ENCODE results near the gene HELZ. TPM values are rescaled to one million over a fixed set of nuclear protein-coding genes. Genes with fewer than 3 reads are reported as not detected.

The HELZ gene
- total and polyA plus RNA-seq, 2 donors (not counting 1 experiment from before 2014, with no cell fraction given) = 10.4 to 97.8 TPM

- Mint-ChIP-seq H3K4me3 (no peak overlapping the region), H3K27me3 (no peaks in the 10 kb centered on the region), H3K27ac (no peak overlapping the region), H3K9me3 (ENCODE audit: insufficient read depth) (no peaks in the 10 kb centered on the region), H3K4me1 (no peaks in the 10 kb centered on the region)
- H3K36me3 ChIP-seq (replicated peaks in 1 of 2; ENCODE audit: control extremely low read depth in 1 of 2, control insufficient read depth in 1 of 2, extremely low read depth in 1 of 2, insufficient read depth in 2 of 2, low read length in 1 of 2) = no peaks in the 10 kb centered on the region
- no peaks in the 10 kb centered on the region for H3K79me2 ChIP-seq (ENCODE audit: control insufficient read depth, insufficient read depth, low read length)
- H3K27ac ChIP-seq (ENCODE audit: low read length in 2 of 2) = no peak overlapping the region
- H3K27me3 ChIP-seq (replicated peaks in 1 of 4; ENCODE audit: control extremely low read depth in 1 of 4, control insufficient read depth in 3 of 4, insufficient read depth in 4 of 4, low read length in 3 of 4) = no peaks in the 10 kb centered on the region
- CTCF ChIA-PET = interaction anchor here (1.4 kb wide), 1 partner anchor 12 kb away, joined by 3 read pairs; no protein-coding TSS in a partner anchor
- H3K9ac ChIP-seq (ENCODE audit: low read length) = no peak overlapping the region
- intact Hi-C loops (cut with micrococcal nuclease) = no loop called here
- ATAC-seq (ENCODE audit: low read depth) = no peak
- TF ChIP-seq EZH2 (IDR thresholded peaks at IDR 0.05; ENCODE audit: borderline replicate concordance, insufficient read depth, low read depth, low read length, poor library complexity, severe bottlenecking) (no peak), CTCF (IDR thresholded peaks at IDR 0.05) (no peak)
- POLR2A ChIA-PET = no interaction called here
- DNase-seq = no peak
- H3K9me3 ChIP-seq (ENCODE audit: control extremely low read depth in 1 of 3, control insufficient read depth in 2 of 3, insufficient read depth in 1 of 3, low read length in 2 of 3) = no peaks in the 10 kb centered on the region
- H3K4me3 ChIP-seq (ENCODE audit: control extremely low read depth in 1 of 5, extremely low read depth in 1 of 5, insufficient read depth in 1 of 5, low read depth in 2 of 5, low read length in 4 of 5) = no peak overlapping the region
- H3K4me1 ChIP-seq (ENCODE audit: control insufficient read depth in 2 of 2, insufficient read depth in 2 of 2, low read length in 2 of 2) = no peaks in the 10 kb centered on the region
- H4K20me1 ChIP-seq (ENCODE audit: control insufficient read depth, insufficient read depth, low read length, poor library complexity, severe bottlenecking) = no peaks in the 10 kb centered on the region
- H2AFZ ChIP-seq (ENCODE audit: insufficient read depth, low read depth, low read length, poor library complexity, severe bottlenecking) = no peak overlapping the region
- WGBS (ENCODE audit: insufficient coverage) = 91% methylated on average over 6 of the region's 8 CpGs
- H3K4me2 ChIP-seq (replicated peaks; ENCODE audit: low read depth, low read length, poor library complexity, severe bottlenecking) = no peak overlapping the region
These were observed 36.7 kb upstream of the HELZ start for GRCh38 chr17:67281743-67282142.

GRCh38 chr17:67281053-67281452, 36.1 kb upstream of the HELZ start:
- no peaks in the 10 kb centered on the region for H3K27me3 ChIP-seq (replicated peaks in 1 of 4; ENCODE audit: control extremely low read depth in 1 of 4, control insufficient read depth in 3 of 4, insufficient read depth in 4 of 4, low read length in 3 of 4)
- Mint-ChIP-seq H3K27me3 (no peaks in the 10 kb centered on the region), H3K4me3 (no peak overlapping the region), H3K9me3 (ENCODE audit: insufficient read depth) (no peaks in the 10 kb centered on the region), H3K27ac (no peak overlapping the region), H3K4me1 (no peaks in the 10 kb centered on the region)
- H3K36me3 ChIP-seq (replicated peaks in 1 of 2; ENCODE audit: control extremely low read depth in 1 of 2, control insufficient read depth in 1 of 2, extremely low read depth in 1 of 2, insufficient read depth in 2 of 2, low read length in 1 of 2) = no peaks in the 10 kb centered on the region
- H3K4me2 ChIP-seq (replicated peaks; ENCODE audit: low read depth, low read length, poor library complexity, severe bottlenecking) = no peak overlapping the region
- CTCF ChIA-PET = interaction anchor here (1.4 kb wide), 1 partner anchor 12 kb away, joined by 3 read pairs; no protein-coding TSS in a partner anchor
- H3K4me1 ChIP-seq (ENCODE audit: control insufficient read depth in 2 of 2, insufficient read depth in 2 of 2, low read length in 2 of 2) = no peaks in the 10 kb centered on the region
- intact Hi-C loops (cut with micrococcal nuclease) = no loop called here
- no peak overlapping the region for H3K4me3 ChIP-seq (ENCODE audit: control extremely low read depth in 1 of 5, extremely low read depth in 1 of 5, insufficient read depth in 1 of 5, low read depth in 2 of 5, low read length in 4 of 5)
- no peaks in the 10 kb centered on the region for H3K79me2 ChIP-seq (ENCODE audit: control insufficient read depth, insufficient read depth, low read length)
- no peak for TF ChIP-seq EZH2 (IDR thresholded peaks at IDR 0.05; ENCODE audit: borderline replicate concordance, insufficient read depth, low read depth, low read length, poor library complexity, severe bottlenecking)
- TF ChIP-seq CTCF (IDR thresholded peaks at IDR 0.05) = no peak
- H4K20me1 ChIP-seq (ENCODE audit: control insufficient read depth, insufficient read depth, low read length, poor library complexity, severe bottlenecking) = no peaks in the 10 kb centered on the region
- no peaks in the 10 kb centered on the region for H3K9me3 ChIP-seq (ENCODE audit: control extremely low read depth in 1 of 3, control insufficient read depth in 2 of 3, insufficient read depth in 1 of 3, low read length in 2 of 3)
- no peak for DNase-seq
- no peak for ATAC-seq (ENCODE audit: low read depth)
- H3K9ac ChIP-seq (ENCODE audit: low read length) = no peak overlapping the region
- H3K27ac ChIP-seq (ENCODE audit: low read length in 2 of 2) = no peak overlapping the region
- no peak overlapping the region for H2AFZ ChIP-seq (ENCODE audit: insufficient read depth, low read depth, low read length, poor library complexity, severe bottlenecking)
- POLR2A ChIA-PET = no interaction called here
- no CpG with 5 or more reads among the region's 3 CpGs for WGBS (ENCODE audit: insufficient coverage)

Measured in B cell (primary cell).